Measurements from ENCODE around the gene IGFBP2. TPM values are rescaled to one million over a fixed set of nuclear protein-coding genes. Genes with fewer than 3 reads are reported as not detected.

Gene IGFBP2
- total and polyA plus RNA-seq, 4 donors, result 88.8 to 1,119 (median 352) TPM

- peak overlapping the region in 2 of 3 donors; percentile 90 to 92 for H3K4me3 ChIP-seq (ENCODE audit: low read depth in 1 of 3, low read length in 3 of 3)
- WGBS, result 58% methylated on average over 18 of the region's 18 CpGs
- peak overlapping the region in 1 of 2 donors; percentile 48 for H3K27ac ChIP-seq (ENCODE audit: low read depth in 1 of 2, low read length in 2 of 2)
- TF ChIP-seq RXRA (IDR thresholded peaks at IDR 0.05) (no peak), JUND (IDR thresholded peaks at IDR 0.05) (no peak), FOXA1 (IDR thresholded peaks at IDR 0.05) (no peak), CTCF (IDR thresholded peaks at IDR 0.05; ENCODE audit: low read depth, low read length, missing input control) (no peak), YY1 (IDR thresholded peaks at IDR 0.05) (no peak), TAF1 (conservative IDR thresholded peaks at IDR 0.05) (no peak), EGR1 (IDR thresholded peaks at IDR 0.05; ENCODE audit: low read depth in 2 of 2) (no peak)
- DNase-seq (ENCODE audit: low spot score), result no peak
- H3K9ac ChIP-seq (ENCODE audit: low read depth in 1 of 2, low read length in 2 of 2), result peak overlapping the region in 1 of 2 donors; percentile 99
- H3K36me3 ChIP-seq (ENCODE audit: control insufficient read depth in 4 of 4, insufficient read depth in 3 of 4, low read depth in 1 of 4, low read length in 3 of 4), result peaks cover 0 to 3% (median 3%) of the 10 kb centered on the region in 4 donors
- no peaks in the 10 kb centered on the region for H3K9me3 ChIP-seq (ENCODE audit: control insufficient read depth in 4 of 4, low read length in 3 of 4)
- H3K4me1 ChIP-seq (ENCODE audit: control insufficient read depth in 4 of 4, insufficient read depth in 4 of 4, low read length in 3 of 4), result peaks cover 5 to 34% (median 16%) of the 10 kb centered on the region in 4 donors
- no peaks in the 10 kb centered on the region for H3K27me3 ChIP-seq (ENCODE audit: control insufficient read depth in 4 of 4, insufficient read depth in 4 of 4, low read length in 3 of 4)
These were observed 2.7 kb downstream of the IGFBP2 start for GRCh38 chr2:216635701-216636550.

- H3K36me3 ChIP-seq (ENCODE audit: control insufficient read depth in 4 of 4, insufficient read depth in 3 of 4, low read depth in 1 of 4, low read length in 3 of 4), result peaks cover 0 to 6% (median 3%) of the 10 kb centered on the region in 4 donors
- H3K9ac ChIP-seq (ENCODE audit: low read depth in 1 of 2, low read length in 2 of 2), result peak overlapping the region in 1 of 2 donors; percentile 99
- WGBS, result 30% methylated on average over 29 of the region's 29 CpGs
- DNase-seq (ENCODE audit: low spot score), result no peak
- no peaks in the 10 kb centered on the region for H3K9me3 ChIP-seq (ENCODE audit: control insufficient read depth in 4 of 4, low read length in 3 of 4)
- H3K4me1 ChIP-seq (ENCODE audit: control insufficient read depth in 4 of 4, insufficient read depth in 4 of 4, low read length in 3 of 4), result peaks cover 5 to 34% (median 16%) of the 10 kb centered on the region in 4 donors
- peak overlapping the region in 1 of 2 donors; percentile 48 for H3K27ac ChIP-seq (ENCODE audit: low read depth in 1 of 2, low read length in 2 of 2)
- no peak for TF ChIP-seq EGR1 (IDR thresholded peaks at IDR 0.05; ENCODE audit: low read depth in 2 of 2)
- TF ChIP-seq HNF4A (conservative IDR thresholded peaks at IDR 0.05), result peak; percentile 39 to 47
- H3K4me3 ChIP-seq (ENCODE audit: low read depth in 1 of 3, low read length in 3 of 3), result peak overlapping the region in 2 of 3 donors; percentile 90 to 92
- no peaks in the 10 kb centered on the region for H3K27me3 ChIP-seq (ENCODE audit: control insufficient read depth in 4 of 4, insufficient read depth in 4 of 4, low read length in 3 of 4)
These were observed 3.6 kb downstream of the IGFBP2 start for GRCh38 chr2:216636551-216637450.

GRCh38 chr2:216637472-216637871 lies 4.3 kb downstream of the IGFBP2 start:
- no peak overlapping the region for H3K4me3 ChIP-seq (ENCODE audit: low read depth in 1 of 3, low read length in 3 of 3)
- no peak for DNase-seq (ENCODE audit: low spot score)
- no peak overlapping the region for H3K9ac ChIP-seq (ENCODE audit: low read depth in 1 of 2, low read length in 2 of 2)
- TF ChIP-seq MAX (IDR thresholded peaks at IDR 0.05) (no peak), SP1 (IDR thresholded peaks at IDR 0.05) (no peak), EGR1 (IDR thresholded peaks at IDR 0.05; ENCODE audit: low read depth in 2 of 2) (no peak), REST (IDR thresholded peaks at IDR 0.05) (no peak), NR2F2 (IDR thresholded peaks at IDR 0.05) (no peak), FOXA1 (IDR thresholded peaks at IDR 0.05) (no peak), GABPA (IDR thresholded peaks at IDR 0.05 in 1 of 2, conservative IDR thresholded peaks at IDR 0.05 in 1 of 2) (no peak), ATF3 (IDR thresholded peaks at IDR 0.05) (no peak), YY1 (IDR thresholded peaks at IDR 0.05) (no peak)
- peaks cover 5 to 34% (median 16%) of the 10 kb centered on the region in 4 donors for H3K4me1 ChIP-seq (ENCODE audit: control insufficient read depth in 4 of 4, insufficient read depth in 4 of 4, low read length in 3 of 4)
- H3K36me3 ChIP-seq (ENCODE audit: control insufficient read depth in 4 of 4, insufficient read depth in 3 of 4, low read depth in 1 of 4, low read length in 3 of 4), result peaks cover 0 to 6% (median 3%) of the 10 kb centered on the region in 4 donors
- H3K27me3 ChIP-seq (ENCODE audit: control insufficient read depth in 4 of 4, insufficient read depth in 4 of 4, low read length in 3 of 4), result no peaks in the 10 kb centered on the region
- no peak overlapping the region for H3K27ac ChIP-seq (ENCODE audit: low read depth in 1 of 2, low read length in 2 of 2)
- 60% methylated on average over 3 of the region's 3 CpGs for WGBS
- no peaks in the 10 kb centered on the region for H3K9me3 ChIP-seq (ENCODE audit: control insufficient read depth in 4 of 4, low read length in 3 of 4)
